Left ventricle myocardium inferior (tissue), 1 donor: ENCODE measurements around the gene FAM171A1. TPM values are rescaled to one million over a fixed set of nuclear protein-coding genes. Genes with fewer than 3 reads are reported as not detected.
A peak's percentile ranks its signal among the peaks of the same experiment; 100 is the strongest.

Experiments
- DNase-seq: peaks from one replicate; pipeline ENCODE4 v3.0.0-alpha.2; 2020
- H3K27ac ChIP-seq: fragments of 200-600 bp; replicated peaks from 2 replicates; pipeline ENCODE4 v1.8.0; 2021
- H3K27me3 ChIP-seq: fragments of 200-600 bp; 2 replicates; pipeline ENCODE4 v1.8.0; 2021; ENCODE audit warnings: low read depth
- H3K36me3 ChIP-seq: fragments of 200-600 bp; 2 replicates; pipeline ENCODE4 v1.8.0; 2021
- H3K4me1 ChIP-seq: fragments of 200-600 bp; 2 replicates; pipeline ENCODE4 v1.8.0; 2021
- H3K4me3 ChIP-seq: fragments of 200-600 bp; 2 replicates; pipeline ENCODE4 v1.8.0; 2021; ENCODE audit warnings: mild to moderate bottlenecking, moderate library complexity
- H3K9me3 ChIP-seq: fragments of 200-600 bp; replicated peaks from 2 replicates; pipeline ENCODE4 v1.8.0; 2021
- CTCF ChIP-seq: fragments of 200-600 bp; IDR thresholded peaks from 2 replicates; pipeline ENCODE4 v1.8.0; 2021; ENCODE audit warnings: antibody characterized with exemption, mild to moderate bottlenecking, borderline replicate concordance
- intact Hi-C: fragments of 100-400 bp; cut with micrococcal nuclease; formaldehyde crosslinking; loops from one replicate; pipeline ENCODE4 v1.11.0; 2022
- total RNA-seq: library from RNA; stranded (reverse); fragmentation: NEBNext Ultra II Directional; extraction: Animal tissue kit (Norgen Biotek cat#: 25700); gene quantifications from one replicate; pipeline ENCODE4 v1.2.1, GENCODE V29; 2021
- donor health status: DM: no; HTN: yes; CAD: no; lungs with severe emphysema.

Gene FAM171A1
- total RNA-seq, 1 donor from 2014 or later = 8.3 TPM

DNA sequence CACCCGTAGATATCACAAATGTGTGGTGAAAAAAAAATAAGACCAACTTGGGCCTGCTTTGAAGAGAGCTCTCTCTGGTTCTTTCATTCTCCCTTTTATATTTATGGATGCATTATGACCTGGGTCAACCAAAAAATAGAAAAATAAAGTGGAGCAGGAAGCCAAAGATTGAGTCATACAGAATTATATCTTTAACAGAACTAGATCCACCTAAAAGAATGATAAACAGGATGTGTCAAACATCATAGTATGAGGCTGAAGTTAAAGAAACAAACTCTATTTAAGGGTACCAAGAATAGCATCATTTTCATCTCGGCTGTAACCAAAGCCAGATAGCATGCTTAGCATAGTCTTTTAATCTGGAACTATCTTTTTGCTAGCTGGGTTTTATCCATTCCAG lies 173.8 kb downstream of the FAM171A1 start:
- Histone ChIP-seq H3K4me3 (no peak overlapping the region), H3K27me3 (no peaks in the 10 kb centered on the region), H3K27ac (peak overlapping the region; percentile 75), H3K4me1 (peaks cover 53% of the 10 kb centered on the region), H3K36me3 (no peaks in the 10 kb centered on the region), H3K9me3 (peaks cover 6% of the 10 kb centered on the region)
- intact Hi-C loops = no loop called here
- no peak for DNase-seq
- no peak for TF ChIP-seq CTCF

DNA sequence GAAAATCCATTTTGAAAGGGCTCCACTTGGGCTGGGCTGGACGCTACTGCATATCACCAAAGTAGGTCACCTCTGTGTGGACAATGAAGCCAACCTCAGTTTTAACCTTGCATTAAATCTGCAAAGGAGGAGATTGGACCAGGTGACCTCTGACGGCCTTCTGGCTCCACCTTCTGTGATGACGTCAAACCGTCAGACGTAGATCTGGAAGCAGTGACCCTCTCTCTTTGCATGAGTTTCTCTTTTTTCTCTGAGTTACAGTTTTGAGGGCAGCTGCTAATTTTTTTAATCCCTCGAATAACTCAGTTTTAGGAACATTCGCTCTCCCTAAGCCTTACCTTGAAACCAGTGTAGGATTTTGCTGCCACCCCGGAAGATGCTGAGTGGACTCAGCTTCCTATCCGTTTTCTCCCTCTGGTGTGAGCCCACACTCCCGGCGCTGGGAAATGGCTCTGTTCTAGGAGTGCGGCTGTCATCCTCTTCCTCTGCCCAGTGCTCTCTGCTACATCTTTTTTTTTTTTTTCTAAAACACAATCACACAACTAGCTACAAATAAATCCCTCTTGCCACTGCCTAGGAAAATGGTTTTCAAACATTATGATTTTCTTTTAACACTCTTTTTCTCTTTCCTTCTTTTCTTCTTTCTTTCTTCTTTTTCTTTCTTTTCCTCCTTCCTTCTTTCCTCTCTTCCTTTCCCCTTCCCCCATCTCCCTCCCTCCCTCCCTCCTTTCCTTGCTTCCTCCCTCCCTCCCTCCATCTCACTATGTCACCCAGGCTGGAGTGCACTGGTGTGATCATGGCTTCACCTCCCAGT lies 174.9 kb downstream of the FAM171A1 start:
- H3K4me3 ChIP-seq = peak overlapping the region; percentile 50
- no peak for TF ChIP-seq CTCF
- H3K4me1 ChIP-seq = peaks cover 42% of the 10 kb centered on the region
- intact Hi-C loops = no loop called here
- peak; percentile 32 for DNase-seq
- H3K27ac ChIP-seq = peak overlapping the region; percentile 75
- H3K36me3 ChIP-seq = no peaks in the 10 kb centered on the region
- H3K27me3 ChIP-seq = no peaks in the 10 kb centered on the region
- peaks cover 6% of the 10 kb centered on the region for H3K9me3 ChIP-seq

DNA sequence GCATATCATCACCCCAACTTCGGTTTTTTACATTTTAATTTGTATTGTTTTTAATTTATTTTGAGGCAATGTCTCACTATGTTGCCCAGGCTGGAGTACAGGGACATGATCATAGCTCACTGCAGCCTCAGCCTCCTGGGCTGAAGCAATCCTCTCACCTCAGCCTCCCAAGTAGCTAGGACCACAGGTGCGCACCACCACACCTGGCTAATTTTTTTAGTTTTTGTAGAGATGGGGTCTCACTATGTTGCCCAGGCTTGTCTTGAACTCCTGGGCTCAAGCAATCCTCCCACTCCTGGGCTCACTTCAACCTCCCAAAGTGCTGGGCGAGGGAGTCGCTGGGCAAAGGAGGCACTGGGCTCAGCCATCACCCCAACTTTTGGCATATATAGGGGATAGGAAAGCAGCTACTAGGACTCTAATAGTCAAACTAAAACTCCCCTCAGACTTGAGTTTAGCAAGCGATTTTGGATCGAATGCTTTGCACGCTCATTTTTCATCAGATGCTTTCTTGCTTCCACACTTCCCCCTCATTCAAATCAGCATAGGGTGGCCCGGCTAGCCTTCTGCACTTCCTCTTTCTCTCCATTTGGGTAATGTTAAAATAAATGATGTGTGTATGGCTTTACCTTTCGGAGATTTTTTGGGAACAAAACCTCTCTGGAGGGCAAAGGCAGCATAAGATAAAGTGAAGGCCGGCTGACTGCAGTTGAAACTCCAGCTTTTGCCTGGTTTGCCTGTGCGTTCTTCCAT lies 181.8 kb downstream of the FAM171A1 start:
- TF ChIP-seq CTCF = no peak

GRCh38 chr10:15188603-15189002 lies 182.5 kb downstream of the FAM171A1 start:
- no peak for TF ChIP-seq CTCF
- Histone ChIP-seq H3K4me1 (no peaks in the 10 kb centered on the region), H3K27ac (no peak overlapping the region), H3K9me3 (no peaks in the 10 kb centered on the region), H3K4me3 (no peak overlapping the region), H3K27me3 (no peaks in the 10 kb centered on the region), H3K36me3 (no peaks in the 10 kb centered on the region)
- DNase-seq = no peak
- intact Hi-C loops = no loop called here

More for the DNA sequence above, 181.8 kb downstream of the FAM171A1 start:
- Histone ChIP-seq H3K4me1 (no peaks in the 10 kb centered on the region), H3K9me3 (no peaks in the 10 kb centered on the region), H3K27me3 (no peaks in the 10 kb centered on the region), H3K36me3 (no peaks in the 10 kb centered on the region), H3K4me3 (no peak overlapping the region), H3K27ac (peak overlapping the region; percentile 40)
- DNase-seq = no peak
- intact Hi-C loops = no loop called here

- Histone ChIP-seq H3K27ac (no peak overlapping the region), H3K9me3 (no peaks in the 10 kb centered on the region), H3K36me3 (no peaks in the 10 kb centered on the region), H3K4me1 (no peaks in the 10 kb centered on the region), H3K27me3 (no peaks in the 10 kb centered on the region), H3K4me3 (no peak overlapping the region)
- TF ChIP-seq CTCF = no peak
- no peak for DNase-seq
- intact Hi-C loops = no loop called here
Observed at GRCh38 chr10:15183689-15184481, 187.2 kb downstream of the FAM171A1 start.
